ENCODE results near the gene PCP4. TPM values are rescaled to one million over a fixed set of nuclear protein-coding genes. Genes with fewer than 3 reads are reported as not detected.

Gene PCP4
- total and polyA plus RNA-seq, 9 of the 15 experiments (the other 6 are each of a cell fraction or from before 2014, with no cell fraction given) = not detected

DNA sequence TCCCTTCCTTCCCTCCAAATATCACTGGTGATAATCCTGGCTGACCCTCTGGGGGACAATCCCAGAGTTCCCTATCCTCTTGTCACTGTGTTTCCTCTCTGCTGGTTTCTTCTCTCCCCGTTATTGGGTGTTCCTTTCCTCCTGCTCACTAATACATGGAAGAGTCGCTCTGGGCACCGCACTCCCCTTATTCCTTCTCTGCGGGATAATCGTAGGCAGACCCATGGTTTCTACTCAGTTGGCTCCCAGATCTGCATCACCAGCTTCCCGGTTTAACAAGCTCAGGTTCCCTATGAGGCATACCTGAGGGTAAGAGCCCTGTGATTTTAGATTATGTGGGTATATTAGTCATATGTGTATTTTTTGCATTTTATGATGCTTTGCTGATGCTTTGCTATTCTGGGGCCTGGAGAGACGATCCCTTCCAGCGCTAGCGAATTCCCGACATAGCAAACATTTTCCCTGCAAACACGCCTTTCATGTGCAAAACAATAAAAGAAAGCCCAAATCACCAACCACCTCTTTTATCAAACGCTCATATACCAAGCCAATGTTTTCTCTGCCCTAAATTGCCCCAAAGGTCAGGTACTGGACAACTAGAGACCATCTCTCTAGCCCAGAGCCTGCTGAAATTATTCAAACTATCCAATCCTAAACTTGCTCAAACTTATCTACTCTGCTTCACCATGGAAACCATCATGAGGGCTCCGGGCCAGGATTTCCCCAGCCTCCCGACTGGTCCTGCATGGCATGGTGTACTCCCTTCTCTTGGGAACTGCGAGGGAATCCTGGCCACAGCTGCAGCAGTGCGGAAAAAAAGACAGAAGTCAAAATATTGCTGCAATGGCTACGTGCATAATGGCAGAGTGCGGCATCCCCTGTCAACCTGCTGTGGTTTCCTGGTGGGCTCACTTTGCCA is 84.2 kb downstream of the PCP4 start (continued):
- TF ChIP-seq TCF7L2 (IDR thresholded peaks at IDR 0.05; ENCODE audit: low read depth, low read length) (no peak), ARNT (IDR thresholded peaks at IDR 0.05) (no peak), WHSC1 (IDR thresholded peaks at IDR 0.05; ENCODE audit: low read length) (no peak), EZH2 (IDR thresholded peaks at IDR 0.05; ENCODE audit: borderline replicate concordance, low read depth, low read length) (no peak), FIP1L1 (IDR thresholded peaks at IDR 0.05; ENCODE audit: low read depth, low read length, poor library complexity, severe bottlenecking) (no peak), ZNF586 (CRISPR knock-in tag; conservative IDR thresholded peaks at IDR 0.05) (no peak), NR2F6 (CRISPR knock-in tag; IDR thresholded peaks at IDR 0.05) (no peak)

DNA sequence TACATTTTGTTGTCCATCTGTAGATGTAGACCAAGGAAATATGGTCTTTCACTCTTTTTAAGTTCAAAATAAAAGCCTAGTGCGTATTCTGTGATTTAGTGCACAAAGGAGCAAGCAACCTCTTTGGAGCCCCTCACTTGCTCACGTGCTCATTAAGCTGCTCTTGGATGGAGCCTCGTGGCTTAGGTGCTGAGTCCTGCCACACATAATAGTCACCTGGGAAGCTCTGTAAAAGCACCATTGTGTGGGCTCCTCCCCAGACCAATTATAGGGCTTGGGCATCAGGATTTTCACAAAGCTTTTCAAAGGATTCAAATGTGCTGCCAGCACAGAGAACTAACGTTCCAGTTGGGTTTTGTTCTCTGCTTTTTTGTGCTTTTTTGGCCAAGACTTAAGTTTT is 85.0 kb downstream of the PCP4 start:
- in situ Hi-C loops (cut with MboI) = no loop called here
- CTCF ChIA-PET (ENCODE audit: low intra/inter-chr PET ratio) = no interaction called here
- DNase-seq (ENCODE audit: extremely low read depth in 1 of 4, low spot score in 3 of 4) (no peak), ATAC-seq (no peak), FAIRE-seq (no peak)
- Histone ChIP-seq H3K4me2 (ENCODE audit: insufficient read depth, low read length) (no peak overlapping the region), H3K9ac (ENCODE audit: insufficient read depth in 1 of 2, low read depth in 2 of 2, low read length in 2 of 2) (no peak overlapping the region), H3K27me3 (ENCODE audit: control insufficient read depth in 2 of 2, insufficient read depth in 2 of 2, low read length in 2 of 2) (no peaks in the 10 kb centered on the region), H3K4me1 (replicated peaks in 1 of 2; ENCODE audit: control insufficient read depth in 2 of 2, insufficient read depth in 2 of 2, low read length in 2 of 2) (no peaks in the 10 kb centered on the region), H3K36me3 (ENCODE audit: control insufficient read depth, insufficient read depth, low read length) (no peaks in the 10 kb centered on the region), H3K27ac (ENCODE audit: extremely low read depth, low read depth, low read length) (no peak overlapping the region), H3K79me2 (ENCODE audit: control insufficient read depth, insufficient read depth, low read length) (no peaks in the 10 kb centered on the region), H3K9me1 (ENCODE audit: control insufficient read depth, insufficient read depth, low read length) (no peaks in the 10 kb centered on the region), H4K20me1 (replicated peaks; ENCODE audit: control insufficient read depth, insufficient read depth, low read length) (no peaks in the 10 kb centered on the region), H2AFZ (ENCODE audit: low read depth, low read length) (no peak overlapping the region), H3K4me3 (no peak overlapping the region), H3K9me3 (replicated peaks; ENCODE audit: control insufficient read depth, insufficient read depth, low read depth, low read length) (no peaks in the 10 kb centered on the region)
- POLR2A ChIA-PET = no interaction called here
- BruUV-seq (replicated peaks) = no TSS peak
- intact Hi-C loops (cut with micrococcal nuclease) = no loop called here
- WGBS (ENCODE audit: insufficient coverage, low coverage, missing lambda C conversion rate) = under 1% methylated on average over 4 of the region's 4 CpGs
- TF ChIP-seq SAP30 (IDR thresholded peaks at IDR 0.05; ENCODE audit: borderline replicate concordance, insufficient read depth, low read depth, low read length, poor library complexity, severe bottlenecking) (no peak), NELFE (IDR thresholded peaks at IDR 0.05; ENCODE audit: insufficient read depth, insufficient read length) (no peak), RBM15 (IDR thresholded peaks at IDR 0.05; ENCODE audit: insufficient read depth, low read length) (no peak), HLTF (IDR thresholded peaks at IDR 0.05) (no peak), GATA2 (CRISPR knock-in tag; IDR thresholded peaks at IDR 0.05) (no peak), ZNF57 (CRISPR knock-in tag; IDR thresholded peaks at IDR 0.05) (no peak), GATAD2A (IDR thresholded peaks at IDR 0.05) (no peak), SNRNP70 (optimal IDR thresholded peaks at IDR 0.05; ENCODE audit: low read depth, low read length) (no peak), RBM17 (IDR thresholded peaks at IDR 0.05; ENCODE audit: borderline replicate concordance, low read depth, low read length) (no peak), PURB (CRISPR knock-in tag; IDR thresholded peaks at IDR 0.05; ENCODE audit: low read depth) (no peak), TFAM (CRISPR knock-in tag; conservative IDR thresholded peaks at IDR 0.05) (no peak)
- TF ChIP-seq, protein P1, sequence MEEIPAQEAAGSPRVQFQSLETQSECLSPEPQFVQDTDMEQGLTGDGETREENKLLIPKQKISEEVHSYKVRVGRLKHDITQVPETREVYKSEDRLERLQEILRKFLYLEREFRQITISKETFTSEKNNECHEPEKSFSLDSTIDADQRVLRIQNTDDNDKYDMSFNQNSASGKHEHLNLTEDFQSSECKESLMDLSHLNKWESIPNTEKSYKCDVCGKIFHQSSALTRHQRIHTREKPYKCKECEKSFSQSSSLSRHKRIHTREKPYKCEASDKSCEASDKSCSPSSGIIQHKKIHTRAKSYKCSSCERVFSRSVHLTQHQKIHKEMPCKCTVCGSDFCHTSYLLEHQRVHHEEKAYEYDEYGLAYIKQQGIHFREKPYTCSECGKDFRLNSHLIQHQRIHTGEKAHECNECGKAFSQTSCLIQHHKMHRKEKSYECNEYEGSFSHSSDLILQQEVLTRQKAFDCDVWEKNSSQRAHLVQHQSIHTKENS (CRISPR knock-in tag; IDR thresholded peaks at IDR 0.05) = no peak
- TF ChIP-seq, protein P2, sequence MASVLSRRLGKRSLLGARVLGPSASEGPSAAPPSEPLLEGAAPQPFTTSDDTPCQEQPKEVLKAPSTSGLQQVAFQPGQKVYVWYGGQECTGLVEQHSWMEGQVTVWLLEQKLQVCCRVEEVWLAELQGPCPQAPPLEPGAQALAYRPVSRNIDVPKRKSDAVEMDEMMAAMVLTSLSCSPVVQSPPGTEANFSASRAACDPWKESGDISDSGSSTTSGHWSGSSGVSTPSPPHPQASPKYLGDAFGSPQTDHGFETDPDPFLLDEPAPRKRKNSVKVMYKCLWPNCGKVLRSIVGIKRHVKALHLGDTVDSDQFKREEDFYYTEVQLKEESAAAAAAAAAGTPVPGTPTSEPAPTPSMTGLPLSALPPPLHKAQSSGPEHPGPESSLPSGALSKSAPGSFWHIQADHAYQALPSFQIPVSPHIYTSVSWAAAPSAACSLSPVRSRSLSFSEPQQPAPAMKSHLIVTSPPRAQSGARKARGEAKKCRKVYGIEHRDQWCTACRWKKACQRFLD (CRISPR knock-in tag; IDR thresholded peaks at IDR 0.05) = no peak

All from K562 (cell line).